Loucy (cell line): Measurements from ENCODE around the gene ATP1A3.

Experiments used
- H2AFZ ChIP-seq: fragments of 200-600 bp; sonication (generic); 2 replicates; pipeline ENCODE4 v1.6.0; 2016; ENCODE audit warnings: antibody characterized with exemption, mild to moderate bottlenecking, low read length, moderate library complexity
- H3F3A ChIP-seq: fragments of 200-600 bp; 2 replicates; pipeline ENCODE4 v1.6.0; 2016; ENCODE audit warnings: antibody characterized with exemption, low read depth, mild to moderate bottlenecking
- H3K27me3 ChIP-seq: fragments of 200-600 bp; sonication (generic); 2 replicates; pipeline ENCODE4 v1.6.1; 2014; ENCODE audit warnings: low read length, mild to moderate bottlenecking; ENCODE audit not compliant: insufficient read depth, poor library complexity, severe bottlenecking
- H3K36me3 ChIP-seq: fragments of 200-600 bp; sonication (generic); 2 replicates; pipeline ENCODE4 v1.6.1; 2016; ENCODE audit warnings: low read length; ENCODE audit not compliant: insufficient read depth
- H3K4me1 ChIP-seq: fragments of 200-600 bp; sonication (generic); 2 replicates; pipeline ENCODE4 v1.5.1; 2014; ENCODE audit warnings: low read length, mild to moderate bottlenecking; ENCODE audit not compliant: insufficient read depth, poor library complexity, severe bottlenecking
- H3K4me2 ChIP-seq: fragments of 200-600 bp; sonication (generic); 2 replicates; pipeline ENCODE4 v1.6.0; 2014; ENCODE audit warnings: antibody characterized with exemption, low read length, low read depth, mild to moderate bottlenecking; ENCODE audit not compliant: poor library complexity, severe bottlenecking
- H3K4me3 ChIP-seq: fragments of 200-600 bp; sonication (generic); 2 replicates; pipeline ENCODE4 v1.5.1; 2014; ENCODE audit warnings: low read length, mild to moderate bottlenecking, mixed read lengths; ENCODE audit not compliant: poor library complexity, severe bottlenecking
- H3K79me2 ChIP-seq: fragments of 200-600 bp; sonication (generic); 2 replicates; pipeline ENCODE4 v1.6.1; 2014; ENCODE audit warnings: low read length; ENCODE audit not compliant: insufficient read depth
- H3K9ac ChIP-seq: fragments of 200-600 bp; sonication (generic); 2 replicates; pipeline ENCODE4 v1.6.0; 2014; ENCODE audit warnings: mild to moderate bottlenecking, low read depth, low read length, moderate library complexity; ENCODE audit not compliant: poor library complexity, severe bottlenecking
- H3K9me2 ChIP-seq: fragments of 200-600 bp; sonication (generic); replicated peaks from 2 replicates; pipeline ENCODE4 v1.6.1; 2016; ENCODE audit warnings: low read depth, low read length, mixed read lengths
- H3K9me3 ChIP-seq: fragments of 200-600 bp; sonication (generic); 2 replicates; pipeline ENCODE4 v1.6.1; 2014; ENCODE audit warnings: mild to moderate bottlenecking, antibody characterized with exemption, low read length, low read depth; ENCODE audit not compliant: insufficient read depth
- H4K20me1 ChIP-seq: fragments of 200-600 bp; sonication (generic); 2 replicates; pipeline ENCODE4 v1.6.0; 2014; ENCODE audit warnings: antibody characterized with exemption, low read length, mild to moderate bottlenecking; ENCODE audit not compliant: insufficient read depth, poor library complexity, severe bottlenecking
- EZH2phosphoT487 ChIP-seq: fragments of 200-600 bp; IDR thresholded peaks from 2 replicates; pipeline ENCODE4 v1.6.1; 2018; ENCODE audit warnings: antibody characterized with exemption, mild to moderate bottlenecking, moderate library complexity, borderline replicate concordance
- TF ChIP-seq, protein P1 (sequence below): fragments of 200-600 bp; sonication (generic); conservative IDR thresholded peaks from 2 replicates; pipeline ENCODE4 v1.5.1; 2014; ENCODE audit warnings: mild to moderate bottlenecking, antibody characterized with exemption, low read length

The ATP1A3 gene

DNA sequence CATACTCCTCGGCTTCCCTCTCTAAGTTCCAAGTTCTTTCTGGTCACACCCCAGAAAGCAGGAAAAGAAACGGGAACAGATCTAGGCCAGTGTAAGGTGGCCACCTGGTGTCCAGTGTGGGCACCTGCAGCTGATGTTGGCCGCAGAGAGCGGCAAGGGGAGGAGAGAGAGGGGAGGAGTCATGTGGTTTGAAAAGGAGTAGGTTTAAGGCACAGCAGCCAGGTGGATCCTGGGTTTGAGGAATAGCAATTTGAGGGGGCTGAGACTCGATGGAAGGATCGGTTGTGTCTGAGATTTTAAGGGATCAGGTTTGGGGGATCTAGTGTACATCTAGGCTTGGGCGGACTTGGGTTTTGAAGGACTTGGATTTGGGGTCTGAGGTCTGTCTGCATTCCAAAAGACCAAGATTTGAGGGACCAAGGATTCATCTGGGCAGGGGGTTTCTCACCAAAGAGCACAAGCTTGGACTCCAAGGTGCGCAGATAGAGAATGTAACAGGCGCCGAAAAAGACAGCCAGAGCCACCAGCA lies 36.1 kb downstream of the ATP1A3 start:
- TF ChIP-seq, protein P1, sequence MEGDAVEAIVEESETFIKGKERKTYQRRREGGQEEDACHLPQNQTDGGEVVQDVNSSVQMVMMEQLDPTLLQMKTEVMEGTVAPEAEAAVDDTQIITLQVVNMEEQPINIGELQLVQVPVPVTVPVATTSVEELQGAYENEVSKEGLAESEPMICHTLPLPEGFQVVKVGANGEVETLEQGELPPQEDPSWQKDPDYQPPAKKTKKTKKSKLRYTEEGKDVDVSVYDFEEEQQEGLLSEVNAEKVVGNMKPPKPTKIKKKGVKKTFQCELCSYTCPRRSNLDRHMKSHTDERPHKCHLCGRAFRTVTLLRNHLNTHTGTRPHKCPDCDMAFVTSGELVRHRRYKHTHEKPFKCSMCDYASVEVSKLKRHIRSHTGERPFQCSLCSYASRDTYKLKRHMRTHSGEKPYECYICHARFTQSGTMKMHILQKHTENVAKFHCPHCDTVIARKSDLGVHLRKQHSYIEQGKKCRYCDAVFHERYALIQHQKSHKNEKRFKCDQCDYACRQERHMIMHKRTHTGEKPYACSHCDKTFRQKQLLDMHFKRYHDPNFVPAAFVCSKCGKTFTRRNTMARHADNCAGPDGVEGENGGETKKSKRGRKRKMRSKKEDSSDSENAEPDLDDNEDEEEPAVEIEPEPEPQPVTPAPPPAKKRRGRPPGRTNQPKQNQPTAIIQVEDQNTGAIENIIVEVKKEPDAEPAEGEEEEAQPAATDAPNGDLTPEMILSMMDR = peak; percentile 95
- TF ChIP-seq EZH2phosphoT487 = no peak
- no peaks in the 10 kb centered on the region for H3K79me2 ChIP-seq
- peaks cover 12% of the 10 kb centered on the region for H3K4me1 ChIP-seq
- no peaks in the 10 kb centered on the region for H3K27me3 ChIP-seq
- H3K9me3 ChIP-seq = no peaks in the 10 kb centered on the region
- H3K9ac ChIP-seq = peak overlapping the region; percentile 80
- H3K36me3 ChIP-seq = no peaks in the 10 kb centered on the region
- no peaks in the 10 kb centered on the region for H3K9me2 ChIP-seq
- H4K20me1 ChIP-seq = no peaks in the 10 kb centered on the region
- peak overlapping the region; percentile 82 for H3K4me2 ChIP-seq
- peak overlapping the region; percentile 76 for H3K4me3 ChIP-seq
- peak overlapping the region; percentile 18; the same call in 1 of the 2 replicates for H2AFZ ChIP-seq
- H3F3A ChIP-seq = no peaks in the 10 kb centered on the region

GRCh38 chr19:41957161-41957837 lies 36.7 kb downstream of the ATP1A3 start:
- Histone ChIP-seq H2AFZ (no peak overlapping the region), H3K4me3 (peak overlapping the region; percentile 76), H3K79me2 (no peaks in the 10 kb centered on the region), H3K4me1 (peaks cover 12% of the 10 kb centered on the region), H3K9me3 (no peaks in the 10 kb centered on the region), H3K4me2 (peak overlapping the region; percentile 82), H3K9me2 (no peaks in the 10 kb centered on the region), H3K9ac (peak overlapping the region; percentile 80), H3K27me3 (no peaks in the 10 kb centered on the region), H3K36me3 (no peaks in the 10 kb centered on the region), H3F3A (no peaks in the 10 kb centered on the region), H4K20me1 (no peaks in the 10 kb centered on the region)
- TF ChIP-seq, protein P1 = no peak
- no peak for TF ChIP-seq EZH2phosphoT487

DNA sequence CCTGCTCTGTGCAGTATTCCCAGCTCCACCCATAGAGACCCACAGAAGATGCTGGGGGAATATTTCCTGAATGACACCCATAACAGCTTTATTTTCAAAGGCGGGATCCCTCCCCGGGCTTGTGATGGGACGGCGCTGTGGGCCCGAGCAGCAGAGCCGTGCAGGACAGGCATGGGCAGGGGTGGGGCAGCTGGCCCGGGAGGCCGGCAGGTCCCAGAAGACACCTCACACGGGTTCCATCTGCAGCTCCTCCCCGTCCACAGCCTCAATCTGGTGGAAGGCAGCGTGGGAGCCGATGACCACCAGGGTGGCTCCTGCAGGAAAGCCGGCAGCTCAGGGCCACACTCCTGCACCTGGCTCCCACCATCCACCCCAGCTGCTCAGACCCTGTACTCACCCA lies 37.4 kb downstream of the ATP1A3 start:
- H3K9ac ChIP-seq = no peak overlapping the region
- no peaks in the 10 kb centered on the region for H3K27me3 ChIP-seq
- H3F3A ChIP-seq = no peaks in the 10 kb centered on the region
- no peaks in the 10 kb centered on the region for H3K79me2 ChIP-seq
- H3K9me3 ChIP-seq = no peaks in the 10 kb centered on the region
- TF ChIP-seq, protein P1 = no peak
- TF ChIP-seq EZH2phosphoT487 = no peak
- no peaks in the 10 kb centered on the region for H3K36me3 ChIP-seq
- no peak overlapping the region for H3K4me3 ChIP-seq
- no peaks in the 10 kb centered on the region for H4K20me1 ChIP-seq
- peaks cover 12% of the 10 kb centered on the region for H3K4me1 ChIP-seq
- no peaks in the 10 kb centered on the region for H3K9me2 ChIP-seq
- H2AFZ ChIP-seq = no peak overlapping the region
- no peak overlapping the region for H3K4me2 ChIP-seq
